Type B pancreatic cell (in vitro differentiated cells): ENCODE measurements around the gene MEF2A. TPM values are rescaled to one million over a fixed set of nuclear protein-coding genes. Genes with fewer than 3 reads are reported as not detected.
"Not testable (repeated sequence)": the region's sequence is repeated elsewhere in the genome, so short reads cannot be mapped to it uniquely, and the experiment has no call there.

Source experiments
- DNase-seq: peaks from one replicate; pipeline ENCODE4 v3.0.0; 2021; ENCODE audit warnings: mixed read lengths; ENCODE audit not compliant: unreplicated experiment; ENCODE audit errors: extremely low spot score
- H3K27ac Mint-ChIP-seq: 2 replicates; pipeline ENCODE4 v1.8.0; 2021; ENCODE audit warnings: mild to moderate bottlenecking, mixed read lengths
- H3K27me3 Mint-ChIP-seq: 2 replicates; pipeline ENCODE4 v1.8.0; 2021; ENCODE audit warnings: mixed read lengths
- H3K36me3 Mint-ChIP-seq: 2 replicates; pipeline ENCODE4 v1.8.0; 2021; ENCODE audit warnings: mixed read lengths
- H3K4me1 Mint-ChIP-seq: one replicate; pipeline ENCODE4 v1.8.0; 2021; ENCODE audit warnings: mixed read lengths; ENCODE audit not compliant: unreplicated experiment
- H3K4me3 Mint-ChIP-seq: 2 replicates; pipeline ENCODE4 v1.8.0; 2021; ENCODE audit warnings: mild to moderate bottlenecking, mixed read lengths
- H3K9me3 Mint-ChIP-seq: 2 replicates; pipeline ENCODE4 v1.8.0; 2021; ENCODE audit warnings: mixed read lengths
- CTCF ChIP-seq: fragments of 200-600 bp; sonication (generic); conservative IDR thresholded peaks from 2 replicates; pipeline ENCODE4 v1.5.0; 2021; ENCODE audit warnings: antibody characterized with exemption, mild to moderate bottlenecking
- total RNA-seq: library from RNA; stranded (reverse); gene quantifications from 2 replicates; pipeline ENCODE4 v1.2.1, GENCODE V29; 2021; ENCODE audit warnings: low replicate concordance

MEF2A gene
- total RNA-seq, 1 donor from 2014 or later = 26.0 TPM

GRCh38 chr15:99733268-99734039, 167.7 kb downstream of the MEF2A start, which contains the start of gene LYSMD4:
Gene LYSMD4, minus strand, starts transcription at chr15:99733437. Its CDS starts 1,438 bp downstream, at chr15:99731999.
- Mint-ChIP-seq H3K9me3 (no peaks in the 10 kb centered on the region), H3K36me3 (peaks cover 4% of the 10 kb centered on the region), H3K4me3 (peak within 1 kb of the TSS; percentile 94), H3K27me3 (no peaks in the 10 kb centered on the region), H3K4me1 (peaks cover 25% of the 10 kb centered on the region), H3K27ac (peak within 1 kb of the TSS; percentile 89)
- TF ChIP-seq CTCF = no peak
- DNase-seq = peak; percentile 98

GRCh38 chr15:99734040-99734291, 168.2 kb downstream of the MEF2A start:
- not testable (repeated sequence) for H3K27me3 Mint-ChIP-seq, H3K9me3 Mint-ChIP-seq, DNase-seq, H3K36me3 Mint-ChIP-seq
- peak overlapping the region; percentile 87 for H3K4me3 Mint-ChIP-seq
- H3K27ac Mint-ChIP-seq = peak overlapping the region; percentile 89
- peaks cover 25% of the 10 kb centered on the region for H3K4me1 Mint-ChIP-seq

GRCh38 chr15:99734575-99734974, 168.8 kb downstream of the MEF2A start:
- peaks cover 24% of the 10 kb centered on the region for H3K4me1 Mint-ChIP-seq

GRCh38 chr15:99735868-99736267, 170.1 kb downstream of the MEF2A start:
- H3K4me1 Mint-ChIP-seq = peaks cover 11% of the 10 kb centered on the region
- H3K4me3 Mint-ChIP-seq = no peak overlapping the region
- no peaks in the 10 kb centered on the region for H3K9me3 Mint-ChIP-seq
- H3K27ac Mint-ChIP-seq = no peak overlapping the region
- H3K36me3 Mint-ChIP-seq = no peaks in the 10 kb centered on the region
- no peak for TF ChIP-seq CTCF
- DNase-seq = no peak
- no peaks in the 10 kb centered on the region for H3K27me3 Mint-ChIP-seq

More at GRCh38 chr15:99734575-99734974, 168.8 kb downstream of the MEF2A start:
- DNase-seq = no peak
- TF ChIP-seq CTCF = no peak
- H3K36me3 Mint-ChIP-seq = peaks cover 4% of the 10 kb centered on the region
- H3K4me3 Mint-ChIP-seq = peak overlapping the region; percentile 59
- H3K27ac Mint-ChIP-seq = peak overlapping the region; percentile 63
- no peaks in the 10 kb centered on the region for H3K9me3 Mint-ChIP-seq
- H3K27me3 Mint-ChIP-seq = no peaks in the 10 kb centered on the region

GRCh38 chr15:99736702-99737101, 170.9 kb downstream of the MEF2A start:
- H3K27ac Mint-ChIP-seq = no peak overlapping the region
- no peaks in the 10 kb centered on the region for H3K36me3 Mint-ChIP-seq
- H3K9me3 Mint-ChIP-seq = no peaks in the 10 kb centered on the region
- peaks cover 7% of the 10 kb centered on the region for H3K4me1 Mint-ChIP-seq
- no peak overlapping the region for H3K4me3 Mint-ChIP-seq
- no peak for DNase-seq
- H3K27me3 Mint-ChIP-seq = no peaks in the 10 kb centered on the region
- TF ChIP-seq CTCF = no peak

- Mint-ChIP-seq H3K4me1 (peaks cover 4% of the 10 kb centered on the region), H3K4me3 (no peak overlapping the region), H3K27ac (no peak overlapping the region), H3K27me3 (no peaks in the 10 kb centered on the region), H3K36me3 (no peaks in the 10 kb centered on the region), H3K9me3 (no peaks in the 10 kb centered on the region)
- TF ChIP-seq CTCF = no peak
- no peak for DNase-seq
These were observed 172.4 kb downstream of the MEF2A start for GRCh38 chr15:99738021-99738847.
